GM23338 (cell line): Measurements from ENCODE around the gene RFX4. TPM values are rescaled to one million over a fixed set of nuclear protein-coding genes. Genes with fewer than 3 reads are reported as not detected.
A peak's percentile ranks its signal among the peaks of the same experiment; 100 is the strongest.

Experiments used
- ATAC-seq: fragments of 200-7000 bp; cut with Tn5 transposase; 3 replicates; pipeline ENCODE4 v1.9.1; 2020
- DNase-seq: peaks from one replicate; pipeline ENCODE4 v3.0.0-alpha.2; 2015; ENCODE audit warnings: low spot score
- H2AFZ ChIP-seq: fragments of 200-600 bp; sonication (generic); 2 replicates; pipeline ENCODE4 v1.8.0; 2016; ENCODE audit warnings: antibody characterized with exemption, mild to moderate bottlenecking, moderate library complexity
- H3F3A ChIP-seq: fragments of 200-600 bp; sonication (generic); replicated peaks from 2 replicates; pipeline ENCODE4 v1.8.0; 2017; ENCODE audit warnings: antibody characterized with exemption, mixed run types, low read depth
- H3K27ac ChIP-seq: fragments of 200-600 bp; sonication (generic); 2 replicates; pipeline ENCODE4 v1.6.1; 2016; ENCODE audit warnings: low read depth
- H3K27me3 ChIP-seq: fragments of 200-600 bp; sonication (generic); 2 replicates; pipeline ENCODE4 v1.8.0; 2016; ENCODE audit warnings: mild to moderate bottlenecking, mixed run types, moderate library complexity; ENCODE audit not compliant: insufficient read depth
- H3K36me3 ChIP-seq: fragments of 200-600 bp; sonication (generic); 2 replicates; pipeline ENCODE4 v1.8.0; 2016; ENCODE audit warnings: mild to moderate bottlenecking; ENCODE audit not compliant: insufficient read depth
- H3K4me1 ChIP-seq: fragments of 200-600 bp; sonication (generic); 2 replicates; pipeline ENCODE4 v1.8.0; 2016; ENCODE audit warnings: mild to moderate bottlenecking, moderate library complexity; ENCODE audit not compliant: insufficient read depth
- H3K4me2 ChIP-seq: fragments of 200-600 bp; sonication (generic); 2 replicates; pipeline ENCODE4 v1.7.1; 2017; ENCODE audit warnings: mixed run types
- H3K4me3 ChIP-seq: fragments of 200-600 bp; sonication (generic); 2 replicates; pipeline ENCODE4 v1.6.1; 2016; ENCODE audit warnings: mixed run types
- H3K79me2 ChIP-seq: fragments of 200-600 bp; sonication (generic); replicated peaks from 2 replicates; pipeline ENCODE4 v1.8.0; 2017; ENCODE audit warnings: mild to moderate bottlenecking; ENCODE audit not compliant: insufficient read depth
- H3K9me2 ChIP-seq: fragments of 200-600 bp; sonication (generic); 2 replicates; pipeline ENCODE4 v1.8.0; 2017; ENCODE audit not compliant: insufficient read depth
- H4K20me1 ChIP-seq: fragments of 200-600 bp; sonication (generic); replicated peaks from 2 replicates; pipeline ENCODE4 v1.8.0; 2017; ENCODE audit warnings: mild to moderate bottlenecking; ENCODE audit not compliant: insufficient read depth
- H3K27ac Mint-ChIP-seq: 2 replicates; pipeline ENCODE4 v1.8.0; 2020; ENCODE audit warnings: inconsistent platforms, mild to moderate bottlenecking, moderate library complexity, mixed read lengths
- H3K27me3 Mint-ChIP-seq: 3 replicates; pipeline ENCODE4 v1.8.0; 2022; ENCODE audit warnings: low read depth, mild to moderate bottlenecking, moderate library complexity, mixed read lengths, inconsistent platforms; ENCODE audit not compliant: insufficient read depth, poor library complexity
- H3K36me3 Mint-ChIP-seq: 3 replicates; pipeline ENCODE4 v1.8.0; 2021; ENCODE audit warnings: low read depth, mild to moderate bottlenecking, inconsistent platforms, moderate library complexity, mixed read lengths
- H3K4me1 Mint-ChIP-seq: 3 replicates; pipeline ENCODE4 v1.8.0; 2020; ENCODE audit warnings: mild to moderate bottlenecking, inconsistent platforms, mixed read lengths
- H3K4me3 Mint-ChIP-seq: 3 replicates; pipeline ENCODE4 v1.8.0; 2021; ENCODE audit warnings: moderate library complexity, mild to moderate bottlenecking, inconsistent platforms, mixed read lengths
- H3K9me3 Mint-ChIP-seq: 3 replicates; pipeline ENCODE4 v1.8.0; 2020; ENCODE audit warnings: moderate library complexity, mild to moderate bottlenecking, inconsistent platforms, mixed read lengths
- ETS1 ChIP-seq: IDR thresholded peaks from 2 replicates; pipeline ENCODE4 v1.6.1; 2016; ENCODE audit warnings: antibody characterized with exemption
- EZH2phosphoT487 ChIP-seq: fragments of 200-600 bp; sonication (generic); IDR thresholded peaks from one replicate; pipeline ENCODE4 v1.8.1; 2018; ENCODE audit warnings: antibody characterized with exemption; ENCODE audit not compliant: unreplicated experiment
- JUNB ChIP-seq: IDR thresholded peaks from one replicate; pipeline ENCODE4 v1.6.1; 2016; ENCODE audit warnings: antibody characterized with exemption; ENCODE audit not compliant: unreplicated experiment
- NANOG ChIP-seq: IDR thresholded peaks from 2 replicates; pipeline ENCODE4 v1.6.1; 2016; ENCODE audit warnings: antibody characterized with exemption, borderline replicate concordance
- POLR2AphosphoS5 ChIP-seq: IDR thresholded peaks from 2 replicates; pipeline ENCODE4 v1.6.1; 2016; ENCODE audit warnings: antibody characterized with exemption, low read depth
- REST ChIP-seq: IDR thresholded peaks from one replicate; pipeline ENCODE4 v1.6.1; 2018; ENCODE audit warnings: antibody characterized with exemption; ENCODE audit not compliant: unreplicated experiment
- ZNF114 ChIP-seq: fragments of 250-450 bp; sonication (Bioruptor Pico); IDR thresholded peaks from 2 replicates; pipeline ENCODE4 v1.5.0; 2020; ENCODE audit warnings: mild to moderate bottlenecking, moderate library complexity
- ZNF331 ChIP-seq: fragments of 250-450 bp; sonication (Bioruptor Pico); IDR thresholded peaks from 2 replicates; pipeline ENCODE4 v1.5.0; 2020; ENCODE audit warnings: low read depth, mild to moderate bottlenecking, moderate library complexity
- polyA plus RNA-seq: library from polyadenylated mRNA; unstranded; fragments of >200 nt; fragmentation: Nextera tagmentation; extraction: Ambion mirVana; gene quantifications from 2 replicates; pipeline ENCODE4 v1.2.1, GENCODE V29; 2016
- total RNA-seq: library from RNA; depleted of rRNA; stranded (reverse); fragments of >200 nt; shearing (Covaris generic); gene quantifications from 2 replicates; pipeline ENCODE4 v1.2.3, GENCODE V29; 2014
- TF ChIP-seq, protein P1 (sequence below): fragments of 250-450 bp; sonication (Bioruptor Pico); IDR thresholded peaks from 2 replicates; pipeline ENCODE4 v1.5.0; 2020; ENCODE audit warnings: mild to moderate bottlenecking, moderate library complexity

Gene RFX4
- total and polyA plus RNA-seq, 2 experiments from 2014 or later, result 0.23 TPM; not detected in 1

DNA sequence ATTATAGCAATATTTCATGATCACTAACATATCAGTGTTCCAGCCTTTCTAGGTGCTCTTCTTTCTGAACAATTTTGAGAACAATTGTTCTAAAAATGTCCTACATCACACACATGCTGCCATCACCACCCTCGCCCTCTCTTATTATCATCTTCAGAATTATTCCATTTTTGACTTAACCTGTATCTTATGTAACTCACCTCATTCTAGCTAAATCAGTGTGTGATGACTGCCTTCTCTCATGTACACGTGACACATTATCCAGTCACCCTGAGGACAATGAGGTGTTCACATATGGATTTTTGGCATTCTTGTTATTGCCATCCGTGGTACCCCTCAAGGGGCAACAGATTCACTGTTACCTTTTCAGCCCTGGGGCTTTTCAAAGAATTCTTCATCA, 87.3 kb downstream of the RFX4 start (continued):
- TF ChIP-seq, protein P1, sequence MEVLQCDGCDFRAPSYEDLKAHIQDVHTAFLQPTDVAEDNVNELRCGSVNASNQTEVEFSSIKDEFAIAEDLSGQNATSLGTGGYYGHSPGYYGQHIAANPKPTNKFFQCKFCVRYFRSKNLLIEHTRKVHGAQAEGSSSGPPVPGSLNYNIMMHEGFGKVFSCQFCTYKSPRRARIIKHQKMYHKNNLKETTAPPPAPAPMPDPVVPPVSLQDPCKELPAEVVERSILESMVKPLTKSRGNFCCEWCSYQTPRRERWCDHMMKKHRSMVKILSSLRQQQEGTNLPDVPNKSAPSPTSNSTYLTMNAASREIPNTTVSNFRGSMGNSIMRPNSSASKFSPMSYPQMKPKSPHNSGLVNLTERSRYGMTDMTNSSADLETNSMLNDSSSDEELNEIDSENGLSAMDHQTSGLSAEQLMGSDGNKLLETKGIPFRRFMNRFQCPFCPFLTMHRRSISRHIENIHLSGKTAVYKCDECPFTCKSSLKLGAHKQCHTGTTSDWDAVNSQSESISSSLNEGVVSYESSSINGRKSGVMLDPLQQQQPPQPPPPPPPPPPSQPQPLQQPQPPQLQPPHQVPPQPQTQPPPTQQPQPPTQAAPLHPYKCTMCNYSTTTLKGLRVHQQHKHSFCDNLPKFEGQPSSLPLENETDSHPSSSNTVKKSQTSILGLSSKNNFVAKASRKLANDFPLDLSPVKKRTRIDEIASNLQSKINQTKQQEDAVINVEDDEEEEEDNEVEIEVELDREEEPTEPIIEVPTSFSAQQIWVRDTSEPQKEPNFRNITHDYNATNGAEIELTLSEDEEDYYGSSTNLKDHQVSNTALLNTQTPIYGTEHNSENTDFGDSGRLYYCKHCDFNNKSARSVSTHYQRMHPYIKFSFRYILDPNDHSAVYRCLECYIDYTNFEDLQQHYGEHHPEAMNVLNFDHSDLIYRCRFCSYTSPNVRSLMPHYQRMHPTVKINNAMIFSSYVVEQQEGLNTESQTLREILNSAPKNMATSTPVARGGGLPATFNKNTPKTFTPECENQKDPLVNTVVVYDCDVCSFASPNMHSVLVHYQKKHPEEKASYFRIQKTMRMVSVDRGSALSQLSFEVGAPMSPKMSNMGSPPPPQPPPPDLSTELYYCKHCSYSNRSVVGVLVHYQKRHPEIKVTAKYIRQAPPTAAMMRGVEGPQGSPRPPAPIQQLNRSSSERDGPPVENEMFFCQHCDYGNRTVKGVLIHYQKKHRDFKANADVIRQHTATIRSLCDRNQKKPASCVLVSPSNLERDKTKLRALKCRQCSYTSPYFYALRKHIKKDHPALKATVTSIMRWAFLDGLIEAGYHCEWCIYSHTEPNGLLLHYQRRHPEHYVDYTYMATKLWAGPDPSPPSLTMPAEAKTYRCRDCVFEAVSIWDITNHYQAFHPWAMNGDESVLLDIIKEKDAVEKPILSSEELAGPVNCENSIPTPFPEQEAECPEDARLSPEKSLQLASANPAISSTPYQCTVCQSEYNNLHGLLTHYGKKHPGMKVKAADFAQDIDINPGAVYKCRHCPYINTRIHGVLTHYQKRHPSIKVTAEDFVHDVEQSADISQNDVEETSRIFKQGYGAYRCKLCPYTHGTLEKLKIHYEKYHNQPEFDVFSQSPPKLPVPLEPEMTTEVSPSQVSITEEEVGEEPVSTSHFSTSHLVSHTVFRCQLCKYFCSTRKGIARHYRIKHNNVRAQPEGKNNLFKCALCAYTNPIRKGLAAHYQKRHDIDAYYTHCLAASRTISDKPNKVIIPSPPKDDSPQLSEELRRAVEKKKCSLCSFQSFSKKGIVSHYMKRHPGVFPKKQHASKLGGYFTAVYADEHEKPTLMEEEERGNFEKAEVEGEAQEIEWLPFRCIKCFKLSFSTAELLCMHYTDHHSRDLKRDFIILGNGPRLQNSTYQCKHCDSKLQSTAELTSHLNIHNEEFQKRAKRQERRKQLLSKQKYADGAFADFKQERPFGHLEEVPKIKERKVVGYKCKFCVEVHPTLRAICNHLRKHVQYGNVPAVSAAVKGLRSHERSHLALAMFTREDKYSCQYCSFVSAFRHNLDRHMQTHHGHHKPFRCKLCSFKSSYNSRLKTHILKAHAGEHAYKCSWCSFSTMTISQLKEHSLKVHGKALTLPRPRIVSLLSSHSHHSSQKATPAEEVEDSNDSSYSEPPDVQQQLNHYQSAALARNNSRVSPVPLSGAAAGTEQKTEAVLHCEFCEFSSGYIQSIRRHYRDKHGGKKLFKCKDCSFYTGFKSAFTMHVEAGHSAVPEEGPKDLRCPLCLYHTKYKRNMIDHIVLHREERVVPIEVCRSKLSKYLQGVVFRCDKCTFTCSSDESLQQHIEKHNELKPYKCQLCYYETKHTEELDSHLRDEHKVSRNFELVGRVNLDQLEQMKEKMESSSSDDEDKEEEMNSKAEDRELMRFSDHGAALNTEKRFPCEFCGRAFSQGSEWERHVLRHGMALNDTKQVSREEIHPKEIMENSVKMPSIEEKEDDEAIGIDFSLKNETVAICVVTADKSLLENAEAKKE (CRISPR knock-in tag), result no peak

- Histone ChIP-seq H4K20me1 (no peaks in the 10 kb centered on the region), H3K4me2 (peak overlapping the region; percentile 70), H3K79me2 (no peaks in the 10 kb centered on the region), H3K27ac (no peak overlapping the region), H3K4me1 (peaks cover 18% of the 10 kb centered on the region), H3K4me3 (no peak overlapping the region), H3K27me3 (no peaks in the 10 kb centered on the region), H3K36me3 (no peaks in the 10 kb centered on the region), H2AFZ (peak overlapping the region; percentile 98), H3K9me2 (no peaks in the 10 kb centered on the region), H3F3A (no peaks in the 10 kb centered on the region)
- peaks cover 10% of the 10 kb centered on the region for H3K27me3 Mint-ChIP-seq
- H3K36me3 Mint-ChIP-seq, result no peaks in the 10 kb centered on the region; the same call in 2 of the 3 replicates
- DNase-seq (no peak), ATAC-seq (no peak)
- H3K9me3 Mint-ChIP-seq, result no peaks in the 10 kb centered on the region
- H3K27ac Mint-ChIP-seq, result no peak overlapping the region
- H3K4me1 Mint-ChIP-seq, result peaks cover 22% of the 10 kb centered on the region
- no peak overlapping the region for H3K4me3 Mint-ChIP-seq
- TF ChIP-seq ZNF114, result no peak
- no peak for TF ChIP-seq ETS1
- no peak for TF ChIP-seq ZNF331 (CRISPR knock-in tag)
- TF ChIP-seq NANOG, result no peak
- TF ChIP-seq POLR2AphosphoS5, result no peak
- no peak for TF ChIP-seq EZH2phosphoT487
- no peak for TF ChIP-seq REST
- no peak for TF ChIP-seq JUNB
Measured at GRCh38 chr12:106671840-106672239, 89.0 kb downstream of the RFX4 start.
